AG08396 (cell line): ENCODE measurements around the gene ZNF3.

ENCODE experiments used
- DNase-seq: peaks from one replicate; pipeline ENCODE4 v3.0.0; 2012; ENCODE audit warnings: low spot score, mixed read lengths

The ZNF3 gene

DNA sequence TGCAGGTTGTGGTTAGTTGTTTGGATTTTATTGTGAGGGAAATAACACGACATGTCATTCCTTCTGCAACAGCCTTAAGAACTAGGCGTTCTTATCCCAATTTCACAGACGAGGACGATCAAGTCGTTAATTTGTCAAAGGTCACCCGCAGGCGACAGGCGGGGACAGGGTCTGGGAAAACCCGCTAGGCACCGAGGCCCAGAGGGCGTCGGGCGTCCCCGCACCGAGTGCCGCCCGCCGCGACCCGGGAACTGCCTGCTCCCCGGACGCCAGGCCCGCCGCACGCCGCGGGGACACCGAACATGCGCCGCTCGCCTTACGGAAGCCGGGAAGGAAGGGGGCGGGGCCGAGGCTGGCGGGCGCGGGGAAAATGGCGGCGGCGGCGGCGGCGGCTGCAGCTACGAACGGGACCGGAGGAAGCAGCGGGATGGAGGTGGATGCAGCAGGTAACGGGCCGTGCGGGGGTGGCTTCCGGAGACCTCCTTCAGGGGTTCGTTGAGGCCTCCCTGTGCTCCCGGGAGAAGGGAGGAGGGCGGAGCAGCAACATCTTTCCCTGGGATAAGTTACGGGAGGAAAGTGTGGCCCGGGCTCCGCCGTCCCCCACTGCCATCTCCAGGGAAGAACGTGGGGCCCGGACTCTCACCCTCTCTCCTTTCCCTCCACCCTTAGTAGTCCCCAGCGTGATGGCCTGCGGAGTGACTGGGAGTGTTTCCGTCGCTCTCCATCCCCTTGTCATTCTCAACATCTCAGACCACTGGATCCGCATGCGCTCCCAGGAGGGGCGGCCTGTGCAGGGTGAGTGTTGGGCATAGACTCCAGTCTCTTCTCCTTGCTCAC is 7.3 kb upstream of the ZNF3 start, which contains the start of gene COPS6:
COPS6 (plus strand) TSS at position 349 of the 837 bp plus-strand sequence; CDS start at position 371, 22 bp downstream.
- peak; percentile 82 for DNase-seq

DNA sequence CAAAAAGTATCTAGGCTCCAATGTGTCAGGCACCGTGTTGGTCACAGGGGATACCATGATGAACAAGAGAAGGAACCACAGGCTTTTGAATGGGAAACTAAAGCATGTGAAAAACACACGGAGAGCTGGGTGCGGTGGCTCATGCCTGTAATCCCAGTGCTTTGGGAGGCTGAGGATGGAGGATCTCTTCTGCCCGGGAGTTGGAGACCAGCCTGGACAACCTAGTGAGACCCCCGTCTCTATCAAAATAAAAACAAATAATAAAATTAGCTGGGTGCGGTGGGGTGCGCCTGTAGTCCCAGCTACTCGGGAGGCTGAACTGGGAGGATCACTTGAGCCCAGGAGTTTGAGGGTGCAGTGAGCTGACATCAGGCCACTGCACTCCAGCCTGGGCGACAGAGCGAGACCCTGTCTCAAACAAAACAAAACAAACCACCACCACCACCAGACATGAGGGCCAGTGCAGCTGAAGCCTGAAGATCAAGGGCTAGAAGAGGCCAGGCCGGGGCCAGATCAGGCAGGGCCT is 6.6 kb upstream of the ZNF3 start:
- no peak for DNase-seq

DNA sequence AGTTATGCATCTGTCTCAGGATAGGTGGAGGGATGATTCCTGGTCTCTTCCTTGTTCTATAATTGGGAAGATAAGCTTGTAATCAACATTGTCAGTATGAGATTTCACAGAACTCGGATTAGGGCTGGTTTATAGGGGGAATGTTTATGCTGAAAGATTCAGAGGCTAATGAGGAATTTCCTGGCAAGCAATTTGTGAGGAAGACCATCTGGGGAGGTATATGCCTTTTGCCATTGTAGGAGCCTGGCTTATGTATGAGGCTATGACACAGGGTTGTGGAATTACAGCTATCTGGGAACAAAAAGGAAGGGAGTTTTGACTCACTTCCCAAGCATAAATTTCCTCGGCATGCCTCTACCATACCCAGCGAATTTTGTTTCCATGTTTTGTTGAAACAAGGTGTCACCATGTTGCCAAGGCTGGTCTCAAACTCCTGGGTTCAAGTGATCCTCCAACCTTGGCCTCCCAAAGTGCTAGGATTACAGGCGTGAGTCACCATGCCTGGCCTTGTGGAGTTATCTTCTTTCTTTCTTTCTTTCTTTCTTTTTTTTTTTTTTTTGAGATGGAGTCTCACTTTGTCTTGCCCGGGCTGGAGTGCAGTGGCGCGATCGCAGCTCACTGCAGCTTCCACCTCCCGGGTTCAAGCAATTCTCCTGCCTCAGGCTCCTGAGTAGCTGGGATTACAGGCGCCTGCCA is 5.7 kb upstream of the ZNF3 start:
- DNase-seq: peak; percentile 85

DNA sequence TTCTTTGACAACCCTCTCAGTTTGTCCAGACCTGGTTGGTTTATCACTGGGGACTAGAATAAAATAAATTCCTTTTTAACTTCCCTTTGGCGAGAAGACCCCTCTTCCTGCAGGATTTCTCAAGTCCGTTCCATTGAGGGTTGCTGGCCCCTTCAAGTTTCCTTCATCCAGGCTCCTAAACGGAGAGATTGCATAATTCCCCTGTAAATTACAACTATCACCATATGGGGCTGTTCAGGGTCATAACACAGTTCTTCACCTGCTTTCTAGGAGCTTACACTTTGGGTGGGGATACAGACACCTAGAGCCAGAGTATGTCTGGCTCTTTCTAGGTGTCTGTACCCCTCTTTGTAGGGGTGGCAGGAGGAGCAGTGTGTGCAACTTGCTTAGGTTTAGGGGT is 4.0 kb upstream of the ZNF3 start:
- no peak for DNase-seq

DNA sequence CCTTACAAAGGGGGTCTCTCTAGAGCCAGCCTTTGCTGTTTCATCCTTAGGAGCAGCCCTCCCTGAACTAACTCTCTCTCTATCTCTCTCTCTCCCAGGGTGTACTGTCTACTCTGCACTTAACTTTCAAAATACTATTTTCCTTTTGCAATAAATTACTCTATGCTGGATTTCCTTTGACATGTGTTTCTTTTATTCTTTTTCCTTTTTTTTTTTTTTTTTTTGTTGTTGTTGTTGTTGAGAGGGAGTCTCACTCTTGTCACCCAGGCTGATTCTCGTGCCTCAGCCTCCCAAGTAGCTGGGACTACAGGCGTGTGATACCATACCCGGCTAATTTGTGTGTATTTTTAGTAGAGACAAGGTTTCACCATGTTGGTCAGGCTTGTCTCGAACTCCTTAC is 1.5 kb upstream of the ZNF3 start:
- no peak for DNase-seq

DNA sequence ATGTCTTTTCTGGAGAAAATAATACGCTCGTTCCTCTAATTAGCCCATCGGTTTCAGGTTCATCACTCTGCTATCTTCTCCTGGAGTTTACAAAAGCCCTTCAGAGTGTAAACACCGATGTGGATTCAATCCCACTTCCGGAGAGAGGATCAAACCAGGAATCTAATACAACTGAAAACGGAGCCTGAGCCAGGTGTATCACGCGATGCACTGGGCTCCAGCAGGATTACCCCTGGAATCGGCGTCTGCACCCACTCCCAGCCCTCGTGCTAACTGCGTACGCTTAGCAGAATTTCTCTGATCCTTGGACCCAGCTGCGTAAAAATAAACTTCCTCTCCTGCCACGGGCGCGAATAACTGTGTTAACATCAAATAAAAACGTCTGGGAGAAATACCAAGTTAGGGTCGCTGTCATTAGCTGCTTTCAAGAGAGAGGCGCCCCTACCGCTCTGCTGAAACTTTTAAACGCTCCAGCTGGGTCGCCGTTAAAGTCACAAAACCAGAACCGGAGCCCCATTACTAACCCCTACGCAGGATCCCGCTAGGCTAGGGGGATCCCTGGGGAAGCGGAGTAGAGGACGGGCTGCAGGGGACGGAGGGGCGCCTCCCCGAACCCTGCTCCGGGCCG is 502 bp downstream of the ZNF3 start:
- no peak for DNase-seq

DNA sequence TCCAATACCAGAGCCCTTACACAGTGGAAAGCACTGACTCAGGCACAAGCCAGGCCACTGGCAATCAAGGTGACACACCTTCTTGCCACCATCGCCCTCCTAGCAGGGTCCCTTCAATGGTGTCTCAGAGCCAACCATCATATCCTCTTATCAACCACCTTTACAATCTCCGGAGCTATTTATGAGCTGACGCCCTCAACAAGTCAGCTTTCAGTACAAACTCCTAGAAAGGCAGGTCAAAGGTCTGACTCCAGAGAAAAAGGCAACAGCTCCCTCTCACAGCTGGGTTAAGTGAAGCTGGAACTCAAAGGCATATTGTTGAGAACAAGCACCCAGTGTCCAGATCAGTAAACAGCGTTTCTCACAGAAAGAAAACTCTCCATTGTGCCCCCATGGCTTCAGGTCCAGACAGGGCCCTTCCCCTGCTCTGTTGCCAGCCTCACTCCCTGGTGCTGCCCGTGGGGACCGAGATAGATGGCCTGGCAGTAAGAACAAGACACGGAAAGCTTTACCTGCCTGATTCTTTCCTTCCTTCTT is 2.4 kb downstream of the ZNF3 start:
- no peak for DNase-seq

DNA sequence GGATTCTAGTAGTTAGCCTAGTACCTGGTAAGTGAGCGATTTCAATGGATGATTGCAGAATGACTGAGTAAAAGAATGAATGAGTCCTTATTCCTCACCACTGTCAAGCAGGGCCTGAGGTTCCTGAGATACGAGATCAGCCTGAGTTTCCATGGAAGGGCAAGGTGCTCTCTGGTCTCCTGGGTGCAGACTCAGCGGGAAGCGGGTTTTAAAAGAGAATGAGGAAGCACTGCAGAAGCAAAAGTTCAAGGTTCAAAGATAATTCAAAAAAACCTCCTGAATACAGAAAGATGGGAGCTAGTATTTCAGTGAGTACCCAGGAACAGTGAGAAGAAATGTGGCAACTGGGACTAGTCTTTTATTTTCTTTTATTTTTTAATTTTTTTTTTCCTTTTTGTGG is 4.3 kb downstream of the ZNF3 start:
- DNase-seq: no peak

DNA sequence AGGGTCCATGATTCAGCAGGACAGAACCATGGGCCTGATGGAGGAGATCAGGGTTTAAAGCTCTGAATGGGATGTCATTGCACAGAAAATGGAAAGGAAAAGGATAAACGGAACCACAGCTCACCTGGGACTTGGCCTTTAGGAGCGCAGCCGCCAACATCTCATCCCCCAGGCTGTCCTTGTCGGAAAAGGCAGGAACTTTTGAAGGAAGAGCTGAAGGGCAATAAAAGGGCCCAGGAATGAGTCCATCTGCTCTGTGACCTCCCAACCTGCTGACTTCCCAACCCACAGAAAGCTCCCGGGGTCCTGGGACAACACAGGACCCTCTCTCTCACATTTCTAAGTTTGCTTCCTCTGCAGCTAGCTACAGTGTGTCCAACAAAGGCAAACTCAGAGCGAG is 6.1 kb downstream of the ZNF3 start:
- no peak for DNase-seq

DNA sequence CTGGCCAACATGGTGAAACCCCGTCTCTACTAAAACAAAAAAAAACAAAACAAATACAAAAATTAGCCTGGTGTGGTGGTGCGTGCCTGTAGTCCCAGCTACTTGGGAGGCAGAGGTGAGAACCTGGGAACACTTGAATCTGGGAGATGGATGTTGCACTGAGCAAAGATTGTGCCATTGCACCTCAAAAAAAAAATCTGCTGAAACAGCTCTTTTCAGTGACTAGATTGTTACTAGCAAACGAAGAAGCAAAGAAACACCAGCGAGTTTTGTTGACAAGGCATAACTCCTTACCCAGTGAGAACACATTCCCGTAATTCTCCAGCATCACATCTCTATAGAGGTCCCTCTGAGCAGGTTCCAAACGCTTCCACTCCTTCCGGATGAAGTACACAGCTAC is 6.7 kb downstream of the ZNF3 start:
- DNase-seq: no peak

DNA sequence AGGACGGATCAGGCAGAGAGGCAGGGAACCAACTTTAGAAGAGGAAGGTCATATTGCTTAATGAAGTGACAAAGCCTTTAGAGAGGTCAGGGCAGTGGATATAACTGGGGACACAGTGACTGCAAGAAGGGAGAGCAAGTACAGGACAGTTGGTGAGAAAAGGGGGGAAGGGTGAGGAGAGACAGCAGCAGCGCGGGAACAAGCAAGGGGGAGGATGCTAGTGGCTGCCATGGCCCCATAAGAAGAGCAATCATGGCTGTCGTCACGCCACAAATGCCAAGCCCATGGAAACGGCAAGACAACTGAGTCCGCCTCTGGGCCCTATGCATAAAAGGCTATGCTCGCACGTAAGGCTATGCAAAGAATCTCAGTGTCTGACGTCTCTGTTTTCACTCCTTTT is 9.1 kb downstream of the ZNF3 start:
- DNase-seq: no peak

DNA sequence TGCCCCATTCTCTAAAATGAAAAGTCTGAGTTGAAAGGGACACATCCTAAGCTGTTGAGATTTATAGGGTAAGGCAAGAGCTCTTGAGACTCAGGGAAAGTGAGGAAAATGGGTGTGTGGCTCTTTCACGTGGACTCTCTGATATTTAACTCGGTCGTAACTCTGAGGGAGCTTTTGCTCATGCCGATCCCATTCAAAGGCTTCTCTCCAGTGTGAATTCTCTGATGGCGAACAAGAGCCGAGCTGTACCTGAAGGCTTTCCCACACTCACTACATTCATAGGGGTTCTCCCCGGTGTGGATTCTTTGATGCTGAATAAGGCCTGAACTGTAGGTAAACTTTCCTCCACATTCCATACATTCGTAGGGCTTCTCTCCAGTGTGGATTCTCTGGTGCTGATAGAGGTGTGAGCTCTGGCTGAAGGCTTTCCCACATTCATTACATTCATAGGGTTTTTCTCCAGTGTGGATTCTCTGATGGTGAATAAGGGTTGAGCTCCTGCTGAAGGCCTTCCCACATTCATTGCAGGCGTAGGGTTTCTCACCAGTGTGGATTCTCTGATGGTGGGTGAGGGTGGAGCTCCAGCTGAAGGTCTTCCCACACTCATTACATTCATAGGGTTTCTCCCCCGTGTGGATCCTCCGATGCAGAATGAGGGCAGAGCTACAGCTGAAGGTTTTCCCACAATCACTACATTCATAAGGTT is 10.4 kb downstream of the ZNF3 start:
- no peak for DNase-seq

DNA sequence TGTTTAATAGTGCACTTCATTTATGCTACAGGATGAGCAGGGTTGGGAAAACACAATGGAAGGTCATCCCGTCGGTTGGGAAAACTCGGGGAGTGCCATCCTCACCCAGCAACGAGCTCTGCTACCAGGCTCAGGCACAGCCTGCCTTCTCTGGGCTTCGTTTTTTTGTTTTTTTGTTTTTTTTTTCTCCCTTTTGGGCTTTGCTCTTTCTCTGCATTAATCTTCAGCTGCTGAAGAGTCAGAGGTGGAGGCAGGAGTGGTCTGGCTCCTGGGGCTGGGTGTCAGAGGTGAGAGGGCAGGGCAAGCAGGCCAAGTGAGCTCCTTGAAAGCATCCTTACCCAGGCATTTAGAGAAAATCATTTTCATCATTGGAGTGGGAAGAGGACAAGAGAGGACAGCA is 11.5 kb downstream of the ZNF3 start:
- no peak for DNase-seq

DNA sequence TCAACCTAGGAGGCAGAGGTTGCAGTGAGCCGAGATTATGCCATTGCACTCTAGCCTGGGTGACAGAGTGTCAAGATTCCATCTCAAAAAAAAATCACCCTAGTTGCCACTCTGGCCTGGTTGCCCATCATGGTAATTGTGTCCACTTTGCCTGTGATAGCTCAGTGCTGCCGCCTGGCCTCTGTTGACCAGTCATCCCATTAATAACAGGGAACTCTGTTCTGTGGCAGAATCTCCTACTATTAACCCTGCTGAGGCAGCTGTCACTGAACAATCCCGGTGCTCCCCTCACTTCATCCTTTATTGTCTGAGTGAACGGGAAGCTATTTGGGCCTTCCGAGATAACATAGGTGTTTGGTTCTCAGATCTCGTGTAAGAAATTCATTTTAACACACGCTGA is 14.6 kb downstream of the ZNF3 start:
- no peak for DNase-seq

DNA sequence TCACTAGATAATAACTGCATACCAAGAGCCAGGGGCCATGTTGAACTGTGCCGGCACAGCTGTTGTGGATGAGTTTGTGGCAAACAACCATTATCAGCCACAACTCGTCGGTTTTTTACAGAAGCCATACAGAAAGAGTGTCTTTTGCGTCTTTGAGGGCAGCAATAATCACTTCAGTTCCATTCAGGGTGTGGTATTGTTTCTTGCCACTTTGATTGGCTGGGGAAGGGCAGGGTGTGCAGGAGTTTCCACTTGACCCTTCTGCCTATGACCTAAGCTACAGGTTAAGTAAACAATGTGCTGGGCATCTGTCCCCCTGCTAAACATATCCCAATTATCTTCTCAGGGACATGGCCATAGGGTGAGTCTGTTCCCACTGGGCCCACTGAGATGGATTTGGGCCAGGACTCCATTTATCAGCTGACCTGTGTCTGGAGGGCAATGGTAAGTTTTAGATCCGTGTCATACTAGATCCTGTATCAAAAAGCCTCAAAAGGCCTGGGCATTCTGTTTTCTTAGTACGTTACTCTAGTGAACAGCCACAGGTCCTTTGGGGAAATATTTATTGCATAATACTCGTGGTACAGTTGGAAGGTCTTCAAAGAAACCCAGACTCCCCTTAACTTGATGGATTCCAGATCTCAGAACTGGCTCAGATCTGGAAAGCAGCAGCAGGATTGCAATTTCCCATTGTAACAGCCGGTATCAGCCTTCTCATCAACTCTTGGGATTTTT is 15.9 kb downstream of the ZNF3 start:
- DNase-seq: peak; percentile 34

DNA sequence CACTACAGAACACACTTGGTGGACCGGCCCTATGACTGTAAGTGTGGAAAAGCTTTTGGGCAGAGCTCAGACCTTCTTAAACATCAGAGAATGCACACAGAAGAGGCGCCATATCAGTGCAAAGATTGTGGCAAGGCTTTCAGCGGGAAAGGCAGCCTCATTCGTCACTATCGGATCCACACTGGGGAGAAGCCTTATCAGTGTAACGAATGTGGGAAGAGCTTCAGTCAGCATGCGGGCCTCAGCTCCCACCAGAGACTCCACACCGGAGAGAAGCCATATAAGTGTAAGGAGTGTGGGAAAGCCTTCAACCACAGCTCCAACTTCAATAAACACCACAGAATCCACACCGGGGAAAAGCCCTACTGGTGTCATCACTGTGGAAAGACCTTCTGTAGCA is 17.4 kb downstream of the ZNF3 start:
- DNase-seq: no peak

DNA sequence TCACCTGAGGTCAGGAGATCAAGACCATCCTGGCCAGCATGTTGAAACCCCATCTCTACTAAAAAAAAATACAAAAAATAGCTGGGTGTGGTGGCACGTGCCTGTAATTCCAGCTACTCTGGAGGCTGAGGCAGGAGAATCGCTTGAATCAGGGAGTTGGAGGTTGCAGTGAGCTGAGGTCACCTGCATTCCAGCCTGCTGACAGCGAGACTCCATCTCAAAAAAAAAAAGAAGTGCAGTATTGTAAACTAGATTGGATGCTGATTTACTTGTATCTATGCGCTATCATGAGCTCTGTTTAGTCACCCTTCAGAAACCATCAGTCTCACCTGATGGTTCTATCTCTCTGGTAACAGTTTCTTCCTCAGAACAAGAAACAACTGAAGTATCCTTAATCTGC is 18.1 kb downstream of the ZNF3 start:
- no peak for DNase-seq

DNA sequence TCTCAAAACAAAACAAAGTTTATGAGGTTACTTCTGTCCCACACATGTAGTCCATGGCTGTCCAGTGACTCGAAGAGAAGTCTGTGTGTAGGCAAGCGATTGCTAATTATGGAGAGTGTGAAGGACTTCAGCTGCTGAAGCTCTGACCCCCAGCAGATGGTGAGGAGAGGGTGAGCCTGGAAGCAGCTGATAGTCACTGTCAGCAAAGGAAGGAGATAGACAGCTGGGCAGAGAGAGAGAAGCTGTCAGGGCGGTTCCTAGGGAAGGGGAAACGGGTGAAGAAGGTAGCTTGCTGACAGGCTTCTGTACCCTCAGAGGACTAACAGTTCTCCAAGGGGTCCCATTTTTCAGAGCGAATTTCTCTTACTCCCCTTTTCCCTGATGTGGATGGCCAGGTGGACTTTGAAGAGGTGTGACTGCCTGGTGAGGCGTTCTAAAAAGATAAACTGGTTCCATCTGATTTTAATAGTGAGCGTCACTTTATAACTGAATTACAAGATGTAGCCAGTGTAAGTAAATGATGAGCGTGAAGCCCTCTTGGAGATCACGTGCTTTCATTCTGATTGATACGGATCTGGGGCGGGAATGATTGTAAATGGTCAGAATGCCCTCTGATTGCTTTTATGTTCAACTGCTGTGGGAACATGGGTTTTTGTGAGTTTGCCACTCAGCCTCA is 19.9 kb downstream of the ZNF3 start:
- DNase-seq: no peak

DNA sequence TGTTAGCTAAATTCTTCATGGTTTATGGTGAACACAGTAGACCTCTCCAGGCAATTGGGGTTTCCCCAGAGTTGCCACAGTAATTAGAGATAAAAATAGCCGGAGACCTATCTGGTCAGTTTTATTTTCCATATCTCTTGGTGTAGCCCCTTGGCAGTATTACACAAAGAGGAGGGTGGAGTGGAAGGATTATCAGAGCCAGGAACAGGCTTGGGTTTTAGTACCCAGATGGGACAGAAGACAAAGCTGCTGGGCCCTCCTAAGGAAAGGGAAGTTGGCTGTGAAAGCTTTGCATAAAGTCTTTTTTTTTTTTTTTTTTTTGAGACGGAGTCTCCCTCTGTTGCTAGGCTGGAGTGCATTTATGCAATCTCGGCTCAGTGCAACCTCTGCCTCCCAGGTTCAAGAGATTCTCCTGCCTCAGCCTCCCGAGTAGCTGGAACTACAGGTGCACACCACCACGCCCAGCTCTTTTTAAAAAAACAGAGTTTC is 22.2 kb downstream of the ZNF3 start:
- no peak for DNase-seq

DNA sequence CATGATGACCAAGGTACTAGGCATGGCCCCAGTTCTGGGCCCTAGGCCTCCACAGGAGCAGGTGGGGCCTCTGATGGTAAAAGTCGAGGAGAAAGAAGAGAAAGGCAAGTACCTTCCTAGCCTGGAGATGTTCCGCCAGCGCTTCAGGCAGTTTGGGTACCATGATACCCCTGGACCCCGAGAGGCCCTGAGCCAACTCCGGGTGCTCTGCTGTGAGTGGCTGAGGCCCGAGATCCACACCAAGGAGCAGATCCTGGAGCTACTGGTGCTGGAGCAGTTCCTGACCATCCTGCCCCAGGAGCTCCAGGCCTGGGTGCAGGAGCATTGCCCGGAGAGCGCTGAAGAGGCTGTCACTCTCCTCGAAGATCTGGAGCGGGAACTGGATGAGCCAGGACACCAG is 24.5 kb downstream of the ZNF3 start:
- DNase-seq: no peak

DNA sequence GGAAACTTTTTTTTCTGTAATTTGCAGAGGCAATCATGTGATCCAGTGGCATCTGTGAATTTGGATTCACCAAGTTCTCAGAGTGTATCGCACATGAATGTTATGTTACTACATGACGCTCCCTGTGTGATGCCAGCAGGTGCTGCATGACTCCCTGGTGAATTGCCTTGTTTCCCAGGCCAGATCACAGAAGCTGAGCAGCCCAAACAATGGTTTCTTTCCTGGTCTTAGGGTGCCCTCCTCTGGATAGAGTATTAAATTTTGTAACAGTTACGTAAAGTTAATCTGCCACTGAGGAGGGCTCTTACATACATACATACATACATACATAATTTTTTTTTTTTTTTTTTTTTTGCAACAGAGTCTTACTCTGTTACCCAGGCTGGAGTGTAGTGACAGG is 28.3 kb downstream of the ZNF3 start:
- peak; percentile 79 for DNase-seq
